HTERT RPE-1 (cell line): ENCODE results near the gene MSANTD2.
"Not testable (repeated sequence)": the region's sequence is repeated elsewhere in the genome, so short reads cannot be mapped to it uniquely, and the experiment has no call there.

Source experiments
- in situ Hi-C: fragments of 300-500 bp; cut with MboI; formaldehyde crosslinking; loops from 4 replicates; pipeline ENCODE4 v1.14.3; 2020; ENCODE audit warnings: low sequenced_read_pairs

The MSANTD2 gene

DNA sequence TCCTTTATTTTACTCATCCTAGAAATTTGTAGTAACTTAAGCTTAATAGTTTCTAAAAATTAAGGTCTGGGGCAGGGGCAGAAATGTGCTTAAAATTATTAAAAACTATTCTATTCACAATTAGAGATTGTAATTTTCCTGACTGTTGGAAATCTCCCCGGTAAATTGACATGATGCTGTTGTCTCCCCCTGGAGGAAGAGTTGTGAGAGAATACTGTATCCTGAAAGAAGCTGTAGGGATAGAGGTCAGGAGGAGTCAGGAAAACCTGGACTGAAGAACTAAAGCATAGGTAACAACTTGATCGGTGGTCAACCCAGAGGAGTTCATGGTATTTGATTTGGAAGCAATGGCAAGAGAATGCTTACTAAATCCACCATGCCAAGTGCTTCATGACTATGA lies 21.9 kb downstream of the MSANTD2 start:
- in situ Hi-C loops = no loop called here

DNA sequence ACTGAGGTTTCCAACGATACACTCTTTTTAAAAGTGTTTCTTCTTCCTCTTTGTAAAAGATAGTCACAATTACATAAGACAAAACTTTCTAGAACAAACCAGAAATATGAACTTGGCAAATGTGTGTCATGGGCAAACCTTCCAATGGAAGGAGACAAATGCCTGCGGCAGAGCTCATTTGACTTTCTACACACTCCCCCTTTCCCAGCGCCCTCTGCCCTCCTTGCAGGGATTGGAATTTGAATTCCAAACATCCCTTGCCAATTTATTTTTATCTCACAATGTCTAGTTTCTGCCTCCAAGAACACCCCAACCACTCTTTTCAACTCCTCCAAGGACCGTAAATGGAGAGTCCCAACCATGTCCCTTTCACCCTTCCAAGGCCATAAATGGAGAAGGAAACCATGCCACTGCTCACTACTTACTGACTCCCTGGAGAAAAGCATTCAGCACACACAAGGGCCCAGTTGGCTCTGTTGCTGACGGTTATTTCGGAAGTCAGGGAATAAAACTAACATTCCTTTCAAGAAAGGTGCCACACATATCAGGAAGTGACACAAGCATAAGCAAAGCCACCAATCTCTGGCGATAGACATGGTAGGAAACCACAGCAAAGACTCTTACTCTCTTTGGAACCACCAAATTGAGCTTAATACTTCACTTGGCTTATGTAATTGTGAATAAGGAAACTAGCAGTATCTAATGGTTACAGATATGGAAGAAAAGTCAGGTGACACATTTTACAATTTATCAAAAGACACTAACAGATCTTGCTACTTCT lies 23.2 kb downstream of the MSANTD2 start:
- in situ Hi-C loops = no loop called here

DNA sequence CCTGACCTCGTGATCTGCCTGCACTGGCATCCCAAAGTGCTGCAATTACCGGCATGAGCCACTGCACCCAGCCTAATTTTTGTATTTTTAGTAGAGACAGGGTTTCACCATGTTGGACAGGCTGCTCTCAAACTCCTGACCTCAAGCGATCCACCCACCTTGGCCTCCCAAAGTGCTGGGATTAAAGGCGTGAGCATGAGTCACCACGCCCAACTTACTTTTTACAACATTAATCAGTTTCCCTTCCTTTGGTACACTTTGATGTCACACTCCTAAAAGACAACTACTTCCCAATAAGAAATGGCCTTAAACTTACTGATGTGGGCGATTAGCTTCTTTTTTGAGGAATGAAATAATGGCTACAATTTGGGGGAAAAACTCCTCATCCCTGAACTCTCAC lies 29.2 kb downstream of the MSANTD2 start:
- in situ Hi-C loops = not testable (repeated sequence)

DNA sequence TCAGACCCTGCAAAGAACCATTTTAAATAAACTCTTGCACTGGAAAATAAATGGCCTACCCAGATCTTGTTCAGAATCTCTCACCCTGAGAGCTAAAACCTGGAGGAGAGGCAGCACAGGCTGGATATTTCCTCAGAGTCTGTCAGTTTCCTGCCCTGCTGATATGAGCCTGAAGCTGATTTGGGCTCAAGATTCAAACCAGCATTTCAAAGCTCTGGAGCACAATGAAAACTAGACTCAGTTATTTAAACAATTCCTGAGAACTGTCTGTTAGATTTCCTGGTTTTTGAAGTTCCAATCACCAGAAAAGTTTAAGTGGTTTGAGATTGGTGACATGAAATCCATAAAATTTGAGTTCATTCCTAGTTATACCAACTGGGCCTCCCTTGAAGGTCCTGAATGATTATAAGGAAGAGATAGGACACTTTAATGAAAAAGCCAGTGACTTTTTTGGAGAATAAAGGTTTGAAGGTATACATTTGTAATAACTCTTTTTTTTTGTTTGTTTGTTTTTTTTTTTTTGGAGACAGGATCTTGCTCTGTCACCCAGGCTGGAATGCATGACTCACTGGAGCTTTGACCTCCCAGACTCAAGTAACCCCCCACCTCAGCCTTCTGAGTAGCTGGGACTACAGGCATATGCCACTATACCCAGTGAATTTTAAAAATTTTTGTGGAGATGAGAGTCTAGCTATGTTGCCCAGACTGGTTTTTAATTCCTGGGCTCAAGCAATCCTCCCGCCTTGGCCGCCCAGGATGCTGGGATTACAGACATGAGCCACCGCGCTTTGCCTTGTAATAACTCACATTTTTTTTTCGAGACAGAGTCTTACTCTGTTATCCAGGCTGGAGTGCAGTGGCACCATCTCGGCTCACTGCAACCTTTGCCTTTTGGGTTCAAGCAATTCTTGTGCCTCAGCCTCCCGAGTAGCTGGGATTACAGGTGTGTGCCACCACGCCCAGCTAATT lies 30.1 kb downstream of the MSANTD2 start:
- in situ Hi-C loops = no loop called here

DNA sequence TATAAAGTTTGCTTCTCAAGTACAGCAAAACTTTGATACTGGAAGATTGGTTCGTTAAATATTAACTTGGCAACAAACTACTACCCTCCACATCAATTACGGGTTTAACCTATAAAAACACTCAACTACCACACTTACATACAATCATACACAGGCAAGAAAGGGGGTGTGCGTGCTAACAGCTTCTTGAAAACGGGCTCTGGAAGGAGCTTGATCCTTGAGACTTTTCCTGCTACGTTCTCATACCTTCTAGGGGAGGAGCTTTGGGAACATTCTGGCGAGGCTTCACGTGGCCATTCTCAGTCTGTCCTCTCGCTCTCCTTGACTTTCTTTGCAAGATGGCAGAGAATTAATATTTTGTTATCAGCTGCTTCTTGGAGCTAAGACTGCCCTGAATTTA lies 31.3 kb downstream of the MSANTD2 start:
- in situ Hi-C loops = no loop called here

DNA sequence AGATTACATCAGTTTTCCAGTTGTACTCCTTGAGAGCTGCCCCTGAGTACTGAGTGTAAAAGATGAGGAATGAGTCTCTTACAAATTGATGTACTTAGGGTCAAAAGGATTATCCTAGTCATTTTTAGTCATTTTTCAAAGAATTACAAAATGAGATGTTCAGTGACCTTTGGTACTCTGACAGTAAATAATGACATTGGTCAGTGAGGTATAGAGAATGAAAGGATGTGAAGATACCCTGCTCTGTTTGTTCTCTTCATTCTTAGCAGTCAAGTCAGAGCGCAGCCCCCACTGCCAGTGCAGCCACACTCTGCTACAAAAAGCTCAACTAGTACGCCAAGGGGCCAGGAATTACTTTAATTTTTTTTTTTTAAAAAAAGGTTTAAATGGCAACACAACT lies 34.0 kb downstream of the MSANTD2 start:
- in situ Hi-C loops = no loop called here

DNA sequence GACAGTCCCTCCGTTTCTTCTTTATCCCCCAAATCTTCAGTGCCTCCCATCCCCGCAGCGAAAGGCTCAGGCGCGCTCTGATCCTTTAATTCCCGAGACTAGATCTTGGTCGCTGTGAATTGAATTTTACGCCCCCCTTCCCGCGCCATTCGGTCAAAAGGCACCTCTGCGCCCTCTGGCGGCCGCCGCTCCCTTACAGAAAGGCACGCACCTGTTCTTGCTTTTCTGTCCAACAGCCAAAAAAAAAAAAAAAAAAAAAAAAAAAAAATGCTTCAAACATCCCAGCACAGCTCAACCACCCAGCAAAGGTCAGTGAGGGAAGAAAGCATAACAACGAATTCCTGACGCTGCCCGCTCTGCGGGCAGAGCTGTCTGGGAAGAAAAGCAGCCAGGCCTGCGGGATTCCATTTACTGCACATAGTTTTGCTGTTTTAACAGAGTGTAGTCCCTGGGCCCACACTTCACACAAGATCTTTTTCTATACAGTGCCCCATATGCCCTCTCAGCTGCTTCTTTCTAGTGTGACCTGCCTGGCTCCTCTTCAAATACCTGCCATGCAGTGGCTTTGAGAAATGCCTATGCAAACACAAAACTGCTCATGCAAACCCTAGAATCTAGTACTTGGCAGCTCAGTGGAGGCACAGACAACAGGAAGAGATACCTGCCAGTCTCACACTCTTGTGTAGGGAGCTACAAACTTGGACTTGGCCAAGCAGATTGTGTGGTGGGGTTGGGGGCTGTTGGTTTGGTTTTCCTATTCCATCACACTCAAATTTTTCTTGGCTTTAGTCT lies 36.9 kb downstream of the MSANTD2 start:
- in situ Hi-C loops = no loop called here

DNA sequence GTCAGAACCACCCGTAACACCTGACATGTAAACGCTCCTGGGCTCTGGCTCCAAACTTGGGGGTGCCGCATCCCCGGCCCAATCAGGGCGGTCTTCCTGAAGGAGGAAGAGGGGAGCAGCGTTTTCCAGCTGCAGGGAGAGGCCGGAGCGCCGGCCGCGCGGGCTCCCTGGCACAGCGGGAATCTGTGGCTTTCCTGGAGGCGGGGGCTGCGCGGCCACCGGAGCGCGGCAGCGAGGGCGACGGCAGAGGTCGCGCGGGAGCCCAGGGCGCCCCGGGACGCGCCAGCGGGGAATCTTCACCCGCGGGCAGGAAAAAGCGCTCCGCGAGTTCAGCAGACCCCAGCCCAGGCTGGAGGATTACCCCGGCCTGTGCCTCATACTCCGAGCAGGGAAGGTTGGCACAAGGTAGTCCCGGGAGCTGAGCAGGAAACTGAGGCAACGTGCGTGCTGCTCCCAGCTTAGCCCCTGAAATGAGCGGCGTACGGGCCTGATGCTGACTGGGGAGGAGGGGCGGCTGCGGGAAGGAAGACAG lies 37.5 kb downstream of the MSANTD2 start:
- in situ Hi-C loops = no loop called here

DNA sequence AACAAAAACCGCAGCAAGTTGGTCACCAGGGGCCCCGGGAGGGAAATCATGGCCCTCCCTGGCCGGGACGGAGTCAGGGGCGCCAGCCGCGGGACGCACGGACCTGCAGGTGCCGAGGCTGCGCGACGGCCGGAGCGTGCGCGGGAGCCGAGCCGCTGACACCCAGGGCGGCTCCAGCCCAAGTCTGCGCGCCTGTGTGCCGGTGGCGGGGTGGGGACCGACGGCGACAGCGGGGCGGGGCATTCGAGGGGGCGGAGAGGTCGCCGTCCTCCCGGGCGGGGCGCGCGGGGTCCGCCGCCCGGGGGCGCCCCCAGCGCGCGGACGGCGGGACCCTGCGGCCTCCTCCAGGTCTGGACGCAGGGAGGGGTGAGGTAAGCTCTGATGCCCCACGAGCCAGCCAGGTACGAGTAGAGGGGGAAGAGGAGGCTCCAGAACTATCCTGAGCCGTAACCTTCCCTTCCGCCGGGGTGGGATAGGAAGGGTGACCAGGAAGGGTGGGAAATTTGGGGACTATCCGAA lies 38.0 kb downstream of the MSANTD2 start, which contains the start of gene ESAM:
Gene ESAM, minus strand, starts transcription at position 186 of the 519 bp plus-strand sequence. Its CDS starts 136 bp downstream, at position 50.
- in situ Hi-C loops = no loop called here

DNA sequence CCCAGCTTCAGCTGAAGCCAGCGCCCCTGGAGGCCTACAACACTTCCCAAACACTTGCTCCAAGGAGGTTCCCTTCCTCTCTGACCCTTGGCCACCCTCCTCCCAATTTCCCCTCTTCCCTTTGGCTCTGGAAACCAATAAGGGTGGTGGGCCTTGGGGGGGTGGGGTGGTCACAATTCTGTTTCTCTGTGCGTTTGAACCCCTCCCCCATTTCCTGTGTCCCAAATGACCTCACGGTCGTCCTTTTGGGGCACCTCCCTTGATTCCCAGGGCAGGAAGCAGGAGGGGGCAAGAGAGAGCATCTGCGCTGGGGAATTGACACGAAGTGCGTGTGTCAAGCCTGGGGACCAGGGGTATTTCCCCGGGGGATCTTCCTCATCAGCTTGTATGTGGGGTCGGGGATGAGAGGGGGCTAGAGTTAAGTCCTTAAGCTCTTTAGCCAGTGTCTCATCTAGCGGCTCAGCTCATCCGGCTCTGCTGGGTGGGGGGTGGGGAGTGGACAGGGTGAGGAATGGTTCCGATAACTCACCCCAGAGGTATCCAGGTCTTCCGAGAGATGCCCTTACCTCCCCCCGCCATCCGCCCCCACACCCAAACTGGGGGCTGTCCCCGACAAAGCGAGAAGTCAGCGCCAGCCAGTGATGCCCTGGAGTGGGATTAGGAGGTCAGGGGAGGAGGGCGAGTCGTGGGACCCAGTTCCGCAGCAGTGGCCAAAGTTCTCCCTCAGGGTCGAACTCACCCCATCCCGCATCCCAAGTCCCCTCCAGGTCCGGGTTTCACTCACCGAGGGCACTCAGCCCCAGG lies 38.7 kb downstream of the MSANTD2 start:
- in situ Hi-C loops = no loop called here

DNA sequence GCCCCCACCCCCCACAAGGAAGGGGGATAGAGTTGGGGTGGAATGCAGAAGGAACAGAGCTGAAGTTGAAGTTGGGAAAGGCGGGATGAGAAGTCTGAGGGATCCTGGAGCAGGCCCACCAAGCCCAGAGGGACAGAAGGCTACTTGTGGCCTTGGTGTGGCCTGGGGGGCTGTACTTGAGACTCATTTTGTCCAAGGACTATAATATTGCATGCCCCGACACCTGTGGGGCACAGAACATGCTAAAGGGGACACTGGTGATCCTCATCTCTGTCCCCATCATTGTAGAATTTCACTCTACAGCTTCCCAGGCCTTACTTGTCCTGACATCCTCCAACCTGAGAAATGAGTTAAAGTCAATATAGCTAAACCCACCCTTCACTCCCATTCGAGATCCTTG lies 39.4 kb downstream of the MSANTD2 start:
- in situ Hi-C loops = no loop called here

DNA sequence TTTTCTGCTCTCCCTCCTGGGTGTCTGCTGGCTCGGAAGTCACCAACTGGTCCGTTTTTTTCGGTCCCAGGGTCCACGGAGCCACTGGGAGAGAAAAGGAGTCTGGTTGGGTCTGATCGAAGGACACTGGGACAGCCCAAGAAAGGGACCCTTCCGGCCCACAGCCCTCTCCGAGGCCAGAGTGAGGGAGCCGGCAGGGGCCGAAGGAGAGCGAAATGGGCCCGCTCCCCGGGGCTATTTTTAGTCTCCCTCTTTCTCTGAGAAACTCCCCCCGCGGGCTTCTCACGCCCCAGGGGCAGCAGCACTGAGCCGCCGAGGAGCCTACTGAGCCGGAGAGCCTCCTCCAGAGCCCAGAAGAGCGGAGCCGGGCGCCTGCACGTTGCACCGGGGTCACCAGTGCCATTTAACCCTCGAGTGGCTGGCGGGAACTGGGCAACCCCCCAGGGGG lies 40.0 kb downstream of the MSANTD2 start:
- in situ Hi-C loops = no loop called here

DNA sequence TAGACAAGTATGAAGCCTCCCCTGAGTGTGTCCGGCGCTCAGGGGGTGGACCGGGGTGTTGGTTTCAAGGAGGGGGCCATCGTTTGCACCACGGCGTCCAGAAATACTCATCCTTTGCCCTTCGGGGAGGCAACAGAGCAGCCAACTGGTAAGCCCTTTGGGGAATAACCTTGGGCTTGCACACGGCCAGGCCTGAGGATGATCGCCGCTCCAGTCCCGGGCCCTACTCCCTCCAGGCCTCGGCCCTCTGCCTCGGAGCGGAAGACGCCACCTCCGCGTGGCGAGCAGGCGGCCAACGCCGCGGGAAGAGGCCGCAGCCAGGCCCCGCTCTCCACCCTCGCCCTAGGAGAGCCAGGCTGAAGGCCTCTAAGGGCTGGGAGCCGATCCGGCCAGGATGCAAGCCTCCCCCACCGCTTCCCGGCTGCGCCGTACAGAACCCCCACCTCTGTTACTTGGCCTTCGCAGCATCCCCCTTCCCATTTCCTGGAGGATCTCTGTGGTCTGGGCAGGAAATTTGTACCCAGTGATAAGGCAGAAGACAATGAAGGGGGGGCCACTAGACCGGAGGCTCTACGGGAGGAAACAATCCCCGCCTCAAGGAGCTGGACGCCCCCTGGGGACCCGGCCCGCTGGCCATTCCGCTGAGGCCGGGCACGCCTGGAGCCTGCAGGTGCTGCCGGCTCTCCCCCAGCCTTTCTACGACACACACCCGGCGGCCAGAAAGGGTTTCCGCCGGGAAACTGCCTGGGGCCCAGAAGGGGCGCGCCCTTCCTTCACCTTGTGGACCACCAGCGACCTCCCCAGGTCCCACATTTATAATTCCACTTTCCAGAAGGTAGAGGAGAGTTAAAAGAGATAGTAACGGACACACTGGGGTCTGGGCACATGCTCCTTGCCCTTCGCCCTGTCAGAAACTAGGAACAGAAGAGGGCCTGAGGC lies 40.7 kb downstream of the MSANTD2 start:
- in situ Hi-C loops = no loop called here

DNA sequence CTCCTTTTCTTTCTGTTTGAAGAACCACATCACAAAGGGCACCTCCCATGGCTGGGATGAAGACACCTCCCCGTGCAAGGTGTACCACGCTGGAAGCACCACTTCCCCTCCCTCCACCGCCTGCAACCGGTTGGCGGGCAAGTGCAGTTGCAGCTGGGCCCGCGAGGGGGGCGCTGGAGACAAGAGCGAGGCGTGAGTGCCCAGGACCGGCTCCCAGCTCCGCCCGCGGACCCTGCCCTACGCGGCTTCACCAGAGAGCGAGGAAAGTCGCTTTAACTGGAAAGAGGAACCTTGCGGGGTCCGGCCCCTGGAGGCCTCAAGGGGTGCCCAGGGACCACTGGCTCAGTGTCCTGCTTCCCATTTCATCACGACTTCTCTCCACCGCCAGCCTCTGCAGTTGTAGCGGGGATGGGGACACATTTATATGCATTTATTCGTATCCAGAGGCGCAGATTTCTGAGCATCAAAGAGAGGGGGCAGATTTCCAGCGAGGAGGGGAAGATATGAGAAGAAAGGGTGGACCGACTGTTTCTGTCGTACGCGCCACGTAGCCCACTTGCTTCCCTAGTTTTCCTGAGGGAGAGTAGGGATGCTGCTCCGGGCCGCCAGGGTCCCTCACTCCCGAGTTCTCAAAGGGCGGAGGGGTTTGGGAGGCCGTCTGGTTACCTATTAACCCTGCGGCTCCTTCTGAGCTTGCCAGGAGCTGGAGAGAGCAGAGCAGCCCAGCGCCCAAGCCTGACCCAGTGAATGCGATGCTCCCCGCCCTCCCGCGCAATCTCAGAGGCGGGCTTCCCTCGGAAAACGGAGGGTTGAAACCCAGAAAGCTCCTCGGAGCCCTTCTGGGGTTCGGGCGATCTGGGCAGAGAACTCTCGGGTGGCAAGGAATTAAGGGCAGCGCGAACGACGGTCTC lies 41.6 kb downstream of the MSANTD2 start:
- in situ Hi-C loops = no loop called here

DNA sequence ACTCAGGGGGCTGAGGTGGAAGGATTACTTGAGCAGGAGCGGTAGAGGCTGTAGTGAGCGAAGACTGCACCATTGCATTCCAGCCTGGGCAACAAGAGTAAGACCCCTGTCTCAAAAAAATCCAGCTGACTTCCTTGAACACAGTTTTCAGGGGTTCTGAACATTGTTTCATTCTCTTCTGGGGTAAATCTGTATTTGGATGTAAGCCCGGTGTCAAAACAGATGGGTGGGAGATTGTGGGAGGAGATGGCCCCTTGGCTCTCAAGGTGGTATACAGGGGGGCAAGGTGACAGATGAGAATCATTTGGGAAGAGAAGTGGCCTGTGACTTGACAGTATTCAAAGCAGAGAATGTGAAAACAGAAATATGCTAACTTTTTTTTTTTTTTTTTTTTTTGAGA lies 42.9 kb downstream of the MSANTD2 start:
- in situ Hi-C loops = no loop called here

DNA sequence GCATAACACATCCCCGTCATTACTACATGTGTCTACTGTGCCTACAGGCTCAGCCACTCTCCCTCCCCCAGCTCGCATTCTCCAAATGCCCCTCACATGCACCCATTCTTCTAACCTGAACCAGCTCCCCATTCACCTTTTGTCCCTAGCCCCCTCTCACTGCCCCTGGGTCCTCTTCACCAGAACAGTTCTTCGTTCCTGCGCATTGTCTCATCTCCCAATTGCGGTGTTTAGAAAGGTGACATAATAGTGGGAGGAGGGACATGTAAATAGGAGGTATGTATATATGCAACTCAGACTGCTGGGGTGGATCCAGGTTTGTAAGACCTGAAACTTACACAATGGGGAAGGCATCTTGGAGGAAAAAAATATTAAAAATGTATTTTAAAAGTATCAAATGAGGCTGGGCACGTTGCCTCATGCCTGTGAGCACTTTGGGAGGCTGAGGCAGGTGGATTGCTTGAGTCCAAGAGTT lies 43.4 kb downstream of the MSANTD2 start:
- in situ Hi-C loops = no loop called here

DNA sequence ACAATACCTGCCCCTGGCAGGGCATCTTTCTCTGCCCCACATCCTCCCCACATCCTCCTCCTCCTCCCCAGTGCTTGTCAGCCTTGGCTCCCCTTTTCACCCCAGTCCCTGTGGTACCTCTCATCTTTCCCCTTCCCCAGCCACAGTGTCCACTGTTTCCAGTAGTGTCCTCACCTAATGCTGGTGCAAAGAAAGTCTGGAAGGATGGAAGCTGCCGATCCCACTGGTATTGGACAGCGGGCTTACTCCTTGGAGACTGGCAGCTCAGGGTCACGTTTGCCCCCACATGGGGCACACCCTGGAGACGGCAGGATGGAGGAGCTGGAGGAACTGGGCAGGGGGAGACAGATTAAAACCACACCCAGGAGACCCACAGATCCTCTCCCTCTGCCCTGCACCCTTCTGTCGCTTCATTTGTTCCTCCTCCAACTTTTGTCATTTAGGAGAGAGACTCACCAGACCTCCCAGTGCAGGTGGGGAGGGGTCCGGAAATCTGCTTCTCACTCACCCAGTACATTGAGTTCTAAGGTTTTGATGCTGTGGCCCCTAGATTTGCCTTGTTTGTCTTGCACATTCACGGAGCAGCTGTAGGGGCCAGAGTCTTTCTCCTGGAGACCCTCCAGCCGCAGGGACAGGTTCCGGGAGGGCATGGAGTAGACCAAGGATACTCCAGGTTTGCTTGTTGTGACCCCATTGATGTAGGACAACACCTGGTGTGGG lies 44.0 kb downstream of the MSANTD2 start:
- in situ Hi-C loops = no loop called here
